Esophagus muscularis mucosa (tissue), 4 donors: ENCODE measurements around the gene SPRR5.

Source experiments
- EP300 ChIP-seq: sonication (generic); formaldehyde crosslinking; IDR thresholded peaks from one replicate; pipeline ENCODE4 v1.6.1; 2017; ENCODE audit warnings: antibody characterized with exemption
- POLR2A ChIP-seq: fragments of 450-650 bp; IDR thresholded peaks from one replicate; pipeline ENCODE4 v1.6.1; 2017; ENCODE audit warnings: antibody characterized with exemption, moderate library complexity, mild to moderate bottlenecking, low read depth
- POLR2AphosphoS5 ChIP-seq, 2 donors: sonication (generic); formaldehyde crosslinking; IDR thresholded peaks; one replicate each; pipeline ENCODE4 v1.6.1; 2017; ENCODE audit warnings: antibody characterized with exemption in 2 of 2
- TF ChIP-seq, protein P1 (sequence below), 3 experiments: fragments of 200-600 bp in 2 of 3; fragments of 450-650 bp in 1 of 3; sonication (generic) in 2 of 3; IDR thresholded peaks; one replicate each; pipeline ENCODE4 v1.5.1; 2017 to 2019; ENCODE audit warnings: antibody characterized with exemption in 3 of 3, mild to moderate bottlenecking in 2 of 3, moderate library complexity in 1 of 3

DNA sequence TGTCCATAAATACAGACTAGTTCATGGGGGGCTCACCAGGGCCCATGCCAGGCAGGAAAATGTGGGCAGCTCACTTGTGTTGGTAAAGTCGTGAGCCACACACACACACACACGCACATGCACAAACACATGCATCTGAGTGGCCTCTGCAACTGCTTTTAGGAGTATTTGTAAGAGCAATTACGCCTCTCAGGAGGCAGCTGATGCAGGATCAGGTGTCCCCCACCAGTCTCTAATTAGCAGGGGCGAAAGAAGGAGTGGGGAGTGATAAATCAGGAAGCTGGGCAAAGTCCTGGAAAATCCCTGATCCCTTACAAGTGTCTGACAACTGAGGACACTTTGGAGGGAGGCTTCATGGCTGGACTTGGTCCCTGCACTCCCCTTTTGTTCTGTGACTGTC, 44.4 kb upstream of the SPRR5 start:
- TF ChIP-seq, protein P1, sequence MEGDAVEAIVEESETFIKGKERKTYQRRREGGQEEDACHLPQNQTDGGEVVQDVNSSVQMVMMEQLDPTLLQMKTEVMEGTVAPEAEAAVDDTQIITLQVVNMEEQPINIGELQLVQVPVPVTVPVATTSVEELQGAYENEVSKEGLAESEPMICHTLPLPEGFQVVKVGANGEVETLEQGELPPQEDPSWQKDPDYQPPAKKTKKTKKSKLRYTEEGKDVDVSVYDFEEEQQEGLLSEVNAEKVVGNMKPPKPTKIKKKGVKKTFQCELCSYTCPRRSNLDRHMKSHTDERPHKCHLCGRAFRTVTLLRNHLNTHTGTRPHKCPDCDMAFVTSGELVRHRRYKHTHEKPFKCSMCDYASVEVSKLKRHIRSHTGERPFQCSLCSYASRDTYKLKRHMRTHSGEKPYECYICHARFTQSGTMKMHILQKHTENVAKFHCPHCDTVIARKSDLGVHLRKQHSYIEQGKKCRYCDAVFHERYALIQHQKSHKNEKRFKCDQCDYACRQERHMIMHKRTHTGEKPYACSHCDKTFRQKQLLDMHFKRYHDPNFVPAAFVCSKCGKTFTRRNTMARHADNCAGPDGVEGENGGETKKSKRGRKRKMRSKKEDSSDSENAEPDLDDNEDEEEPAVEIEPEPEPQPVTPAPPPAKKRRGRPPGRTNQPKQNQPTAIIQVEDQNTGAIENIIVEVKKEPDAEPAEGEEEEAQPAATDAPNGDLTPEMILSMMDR (IDR thresholded peaks at IDR 0.05) = no peak
- no peak for TF ChIP-seq EP300
- TF ChIP-seq POLR2AphosphoS5 (IDR thresholded peaks at IDR 0.05) = no peak
- TF ChIP-seq POLR2A = no peak
